B cell (primary cell): ENCODE measurements around the gene RGL3. TPM values are rescaled to one million over a fixed set of nuclear protein-coding genes. Genes with fewer than 3 reads are reported as not detected.

ENCODE experiments used
- ATAC-seq: fragments of 200-7000 bp; cut with Tn5 transposase; one replicate; pipeline ENCODE4 v1.10.0; 2021; ENCODE audit warnings: low read depth, mild to moderate bottlenecking, moderate number of reproducible peaks, moderate library complexity
- CTCF ChIA-PET: fragments of 350-600 bp; sonication (Branson Sonifier 250); formaldehyde crosslinking; loops from one replicate; lab custom pipeline; 2021; ENCODE audit warnings: antibody characterized with exemption, inconsistent platforms; lab: Charles Lee
- POLR2A ChIA-PET: fragments of 350-600 bp; sonication (Branson Sonifier 250); formaldehyde crosslinking; loops from one replicate; lab custom pipeline; 2021; ENCODE audit warnings: antibody characterized with exemption; lab: Charles Lee
- DNase-seq: peaks from one replicate; pipeline ENCODE4 v3.0.0; 2013
- H2AFZ ChIP-seq: 2 replicates; pipeline ENCODE4 v1.6.1; 2012; ENCODE audit warnings: mild to moderate bottlenecking, low read depth, low read length; ENCODE audit not compliant: insufficient read depth, poor library complexity, severe bottlenecking
- H3K27ac ChIP-seq, 2 donors: 1 replicate in 1 of 2; 2 replicates in 1 of 2; pipeline ENCODE4 v1.5.1; 2012 to 2013; ENCODE audit warnings: low read length in 2 of 2, mild to moderate bottlenecking in 2 of 2, moderate library complexity in 1 of 2
- H3K27me3 ChIP-seq, 4 experiments: fragments of 200-600 bp in 1 of 4; sonication (generic) in 1 of 4; replicated peaks in 1 of 4; 1 replicate in 2 of 4; 2 replicates in 2 of 4; pipeline versions ENCODE4 v1.6.1 to v1.7.0; 2013 to 2016; ENCODE audit warnings: low read length in 3 of 4, mild to moderate bottlenecking in 2 of 4, mixed read lengths in 1 of 4, moderate library complexity in 1 of 4; ENCODE audit not compliant: insufficient read depth in 4 of 4, control insufficient read depth in 3 of 4; ENCODE audit errors: control extremely low read depth in 1 of 4
- H3K36me3 ChIP-seq, 2 experiments: replicated peaks in 1 of 2; 1 replicate in 1 of 2; 2 replicates in 1 of 2; pipeline versions ENCODE4 v1.6.1 to v1.7.1; 2013; ENCODE audit warnings: low read length in 1 of 2; ENCODE audit not compliant: insufficient read depth in 2 of 2, control insufficient read depth in 1 of 2; ENCODE audit errors: control extremely low read depth in 1 of 2, extremely low read depth in 1 of 2
- H3K4me1 ChIP-seq, 2 donors: fragments of 200-600 bp in 1 of 2; sonication (generic) in 1 of 2; 1 replicate in 1 of 2; 2 replicates in 1 of 2; pipeline versions ENCODE4 v1.5.1 to v1.6.1; 2013 to 2017; ENCODE audit warnings: low read length in 2 of 2; ENCODE audit not compliant: control insufficient read depth in 2 of 2, insufficient read depth in 2 of 2
- H3K4me2 ChIP-seq: replicated peaks from 2 replicates; pipeline ENCODE3; 2012; ENCODE audit warnings: mild to moderate bottlenecking, low read depth, low read length; ENCODE audit not compliant: poor library complexity, severe bottlenecking
- H3K4me3 ChIP-seq, 5 experiments: fragments of 200-600 bp in 1 of 5; sonication (generic) in 1 of 5; 1 replicate in 3 of 5; 2 replicates in 2 of 5; pipeline versions ENCODE4 v1.5.1 to v1.7.0; 2011 to 2016; ENCODE audit warnings: low read length in 4 of 5, mild to moderate bottlenecking in 4 of 5, low read depth in 2 of 5, control low read depth in 1 of 5, moderate library complexity in 1 of 5; ENCODE audit not compliant: insufficient read depth in 1 of 5; ENCODE audit errors: control extremely low read depth in 1 of 5, extremely low read depth in 1 of 5
- H3K79me2 ChIP-seq: fragments of 200-600 bp; sonication (generic); one replicate; pipeline ENCODE4 v1.6.0; 2016; ENCODE audit warnings: low read length; ENCODE audit not compliant: control insufficient read depth, insufficient read depth
- H3K9ac ChIP-seq: fragments of 200-600 bp; sonication (generic); 2 replicates; pipeline ENCODE4 v1.6.1; 2017; ENCODE audit warnings: mild to moderate bottlenecking, low read length, moderate library complexity
- H3K9me3 ChIP-seq, 3 donors: one replicate each; pipeline versions ENCODE4 v1.6.1 to v1.7.1; 2013; ENCODE audit warnings: low read length in 2 of 3; ENCODE audit not compliant: control insufficient read depth in 2 of 3, insufficient read depth in 1 of 3; ENCODE audit errors: control extremely low read depth in 1 of 3
- H4K20me1 ChIP-seq: 2 replicates; pipeline ENCODE4 v1.6.0; 2012; ENCODE audit warnings: mild to moderate bottlenecking, low read length; ENCODE audit not compliant: insufficient read depth, control insufficient read depth, poor library complexity, severe bottlenecking
- H3K27ac Mint-ChIP-seq: one replicate; pipeline ENCODE4 v1.8.0; 2021; ENCODE audit warnings: mixed read lengths
- H3K27me3 Mint-ChIP-seq: one replicate; pipeline ENCODE4 v1.8.0; 2021; ENCODE audit warnings: mixed read lengths
- H3K4me1 Mint-ChIP-seq: one replicate; pipeline ENCODE4 v1.8.0; 2021; ENCODE audit warnings: mixed read lengths
- H3K4me3 Mint-ChIP-seq: one replicate; pipeline ENCODE4 v1.8.0; 2021; ENCODE audit warnings: mixed read lengths
- H3K9me3 Mint-ChIP-seq: one replicate; pipeline ENCODE4 v1.8.0; 2022; ENCODE audit warnings: mixed read lengths; ENCODE audit not compliant: insufficient read depth
- EZH2 ChIP-seq: IDR thresholded peaks from 2 replicates; pipeline ENCODE4 v1.6.1; 2012; ENCODE audit warnings: borderline replicate concordance, low read depth, mild to moderate bottlenecking, moderate library complexity, low read length; ENCODE audit not compliant: insufficient read depth, poor library complexity, severe bottlenecking
- WGBS: methylation state at CpG from one replicate; pipeline ENCODE4 v1.1.5; 2013; ENCODE audit warnings: missing lambda C conversion rate; ENCODE audit not compliant: insufficient coverage; 5-methylcytosine and 5-hydroxymethylcytosine counted together
- intact Hi-C: fragments of 100-400 bp; cut with micrococcal nuclease; formaldehyde crosslinking; loops from one replicate; pipeline ENCODE4 v1.10.0; 2022
- polyA plus RNA-seq: library from polyadenylated mRNA; depleted of rRNA; stranded (reverse); fragments of >200 nt; gene quantifications from 2 replicates; pipeline ENCODE4 v1.2.3, GENCODE V29; 2012
- total RNA-seq, 2 donors: library from RNA; stranded (reverse); fragments of 120-200 nt in 1 of 2; gene quantifications; 1 replicate in 1 of 2; 2 replicates in 1 of 2; pipeline versions ENCODE4 v1.2.3 to v1.2.4, GENCODE V29; 2013 to 2022
- TF ChIP-seq, protein P1 (sequence below): fragments of 200-600 bp; IDR thresholded peaks from one replicate; pipeline ENCODE4 v1.8.0; 2022; ENCODE audit warnings: antibody characterized with exemption, mild to moderate bottlenecking

RGL3 gene
- total and polyA plus RNA-seq, 2 donors (not counting 1 experiment from before 2014, with no cell fraction given) = 0.54 to 2.8 TPM

GRCh38 chr19:11448410-11448809, 29.3 kb upstream of the RGL3 start:
- Histone ChIP-seq H3K4me2 (no peak overlapping the region), H4K20me1 (peaks cover 40% of the 10 kb centered on the region), H3K9ac (no peak overlapping the region), H3K4me3 (no peak overlapping the region), H3K36me3 (peaks cover 0 to 64% of the 10 kb centered on the region in 2 experiments), H2AFZ (no peak overlapping the region), H3K27ac (no peak overlapping the region), H3K27me3 (no peaks in the 10 kb centered on the region), H3K4me1 (peaks cover 0 to 3% of the 10 kb centered on the region in 2 donors), H3K79me2 (peaks cover 5% of the 10 kb centered on the region), H3K9me3 (no peaks in the 10 kb centered on the region)
- WGBS = 95% methylated on average over 13 of the region's 13 CpGs
- Mint-ChIP-seq H3K9me3 (no peaks in the 10 kb centered on the region), H3K27ac (no peak overlapping the region), H3K4me1 (peaks cover 8% of the 10 kb centered on the region), H3K27me3 (no peaks in the 10 kb centered on the region), H3K4me3 (no peak overlapping the region)
- ChIA-PET POLR2A (no interaction called here), CTCF (interaction anchor here (1.3 to 4.2 kb wide), 4 partner anchors 68 to 154 kb away, joined by 4 to 27 read pairs (median 8); no protein-coding TSS in a partner anchor)
- peak; percentile 8 for DNase-seq
- no peak for ATAC-seq
- intact Hi-C loops = no loop called here
- no peak for TF ChIP-seq EZH2
- TF ChIP-seq, protein P1, sequence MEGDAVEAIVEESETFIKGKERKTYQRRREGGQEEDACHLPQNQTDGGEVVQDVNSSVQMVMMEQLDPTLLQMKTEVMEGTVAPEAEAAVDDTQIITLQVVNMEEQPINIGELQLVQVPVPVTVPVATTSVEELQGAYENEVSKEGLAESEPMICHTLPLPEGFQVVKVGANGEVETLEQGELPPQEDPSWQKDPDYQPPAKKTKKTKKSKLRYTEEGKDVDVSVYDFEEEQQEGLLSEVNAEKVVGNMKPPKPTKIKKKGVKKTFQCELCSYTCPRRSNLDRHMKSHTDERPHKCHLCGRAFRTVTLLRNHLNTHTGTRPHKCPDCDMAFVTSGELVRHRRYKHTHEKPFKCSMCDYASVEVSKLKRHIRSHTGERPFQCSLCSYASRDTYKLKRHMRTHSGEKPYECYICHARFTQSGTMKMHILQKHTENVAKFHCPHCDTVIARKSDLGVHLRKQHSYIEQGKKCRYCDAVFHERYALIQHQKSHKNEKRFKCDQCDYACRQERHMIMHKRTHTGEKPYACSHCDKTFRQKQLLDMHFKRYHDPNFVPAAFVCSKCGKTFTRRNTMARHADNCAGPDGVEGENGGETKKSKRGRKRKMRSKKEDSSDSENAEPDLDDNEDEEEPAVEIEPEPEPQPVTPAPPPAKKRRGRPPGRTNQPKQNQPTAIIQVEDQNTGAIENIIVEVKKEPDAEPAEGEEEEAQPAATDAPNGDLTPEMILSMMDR = no peak

DNA sequence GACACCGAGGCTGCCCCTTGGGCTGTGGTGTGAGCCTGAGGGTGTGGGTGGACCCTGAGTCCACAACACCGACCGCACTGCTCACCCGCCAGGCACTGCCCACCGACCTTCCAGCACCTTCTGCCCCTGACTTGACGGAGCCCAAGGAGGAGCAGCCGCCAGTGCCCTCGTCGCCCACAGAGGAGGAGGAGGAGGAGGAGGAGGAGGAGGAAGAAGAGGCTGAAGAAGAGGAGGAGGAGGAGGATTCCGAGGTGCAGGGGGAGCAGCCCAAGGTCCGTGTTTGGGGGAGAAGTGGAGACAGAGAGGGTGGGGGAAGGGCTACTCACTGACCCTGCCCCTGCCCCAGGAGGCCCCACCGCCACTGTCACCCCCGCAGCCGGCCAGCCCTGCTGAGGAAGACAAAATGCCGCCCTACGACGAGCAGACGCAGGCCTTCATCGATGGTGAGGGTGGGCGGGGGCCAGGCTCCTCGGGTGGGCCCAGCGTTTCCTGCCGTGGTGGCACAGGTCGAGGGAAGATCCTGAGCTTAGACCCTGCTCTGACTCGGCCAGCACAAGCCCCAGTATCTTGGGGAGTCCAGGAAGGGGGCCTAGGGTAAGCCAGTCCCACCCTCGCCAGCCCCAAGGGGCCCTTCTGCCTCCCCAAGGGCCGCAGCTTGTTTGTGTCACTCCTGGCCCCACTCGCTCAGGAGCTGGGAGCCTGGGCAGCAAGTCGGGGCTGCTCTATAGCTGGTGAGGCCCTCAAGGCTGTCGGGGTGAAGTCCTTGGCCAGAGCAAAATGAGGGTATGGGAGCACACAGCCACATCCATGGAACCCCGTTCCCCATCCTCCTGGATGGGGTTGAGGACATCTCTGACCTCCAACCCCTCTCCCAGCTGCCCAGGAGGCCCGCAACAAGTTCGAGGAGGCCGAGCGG, 28.5 kb upstream of the RGL3 start:
- peak; percentile 11 for DNase-seq
- H3K27me3 ChIP-seq = no peaks in the 10 kb centered on the region
- peaks cover 42% of the 10 kb centered on the region for H4K20me1 ChIP-seq
- H3K36me3 ChIP-seq = peaks cover 0 to 68% of the 10 kb centered on the region in 2 experiments
- H3K4me1 Mint-ChIP-seq = peaks cover 5% of the 10 kb centered on the region
- no peak overlapping the region for H3K4me3 Mint-ChIP-seq
- CTCF ChIA-PET = interaction anchor here (1.1 to 4.2 kb wide), 6 partner anchors 35 to 205 kb away, joined by 3 to 27 read pairs (median 4); no protein-coding TSS in a partner anchor
- H3K27me3 Mint-ChIP-seq = no peaks in the 10 kb centered on the region
- peaks cover 5% of the 10 kb centered on the region for H3K79me2 ChIP-seq
- H3K27ac Mint-ChIP-seq = no peak overlapping the region
- intact Hi-C loops = no loop called here
- no peaks in the 10 kb centered on the region for H3K9me3 Mint-ChIP-seq
- POLR2A ChIA-PET = no interaction called here
- H3K9me3 ChIP-seq = no peaks in the 10 kb centered on the region
- 98% methylated on average over 33 of the region's 35 CpGs for WGBS
- no peak overlapping the region for H3K4me2 ChIP-seq
- peaks cover 0 to 3% of the 10 kb centered on the region in 2 donors for H3K4me1 ChIP-seq
- H3K9ac ChIP-seq = no peak overlapping the region
- no peak overlapping the region for H3K4me3 ChIP-seq
- TF ChIP-seq EZH2 = no peak
- TF ChIP-seq, protein P1 = no peak
- H3K27ac ChIP-seq = no peak overlapping the region
- no peak for ATAC-seq
- H2AFZ ChIP-seq = no peak overlapping the region
